Inflammatory macrophage treated with lipopolysaccharide for 1 hour (primary cell): Measurements from ENCODE around the gene FOXF2.
A peak's percentile ranks its signal among the peaks of the same experiment; 100 is the strongest.
"Not testable (repeated sequence)": the region's sequence is repeated elsewhere in the genome, so short reads cannot be mapped to it uniquely, and the experiment has no call there.

Experiments used
- DNase-seq, 2 donors: peaks; one replicate each; pipeline ENCODE4 v3.0.0-alpha.2; 2020 to 2022

The FOXF2 gene

DNA sequence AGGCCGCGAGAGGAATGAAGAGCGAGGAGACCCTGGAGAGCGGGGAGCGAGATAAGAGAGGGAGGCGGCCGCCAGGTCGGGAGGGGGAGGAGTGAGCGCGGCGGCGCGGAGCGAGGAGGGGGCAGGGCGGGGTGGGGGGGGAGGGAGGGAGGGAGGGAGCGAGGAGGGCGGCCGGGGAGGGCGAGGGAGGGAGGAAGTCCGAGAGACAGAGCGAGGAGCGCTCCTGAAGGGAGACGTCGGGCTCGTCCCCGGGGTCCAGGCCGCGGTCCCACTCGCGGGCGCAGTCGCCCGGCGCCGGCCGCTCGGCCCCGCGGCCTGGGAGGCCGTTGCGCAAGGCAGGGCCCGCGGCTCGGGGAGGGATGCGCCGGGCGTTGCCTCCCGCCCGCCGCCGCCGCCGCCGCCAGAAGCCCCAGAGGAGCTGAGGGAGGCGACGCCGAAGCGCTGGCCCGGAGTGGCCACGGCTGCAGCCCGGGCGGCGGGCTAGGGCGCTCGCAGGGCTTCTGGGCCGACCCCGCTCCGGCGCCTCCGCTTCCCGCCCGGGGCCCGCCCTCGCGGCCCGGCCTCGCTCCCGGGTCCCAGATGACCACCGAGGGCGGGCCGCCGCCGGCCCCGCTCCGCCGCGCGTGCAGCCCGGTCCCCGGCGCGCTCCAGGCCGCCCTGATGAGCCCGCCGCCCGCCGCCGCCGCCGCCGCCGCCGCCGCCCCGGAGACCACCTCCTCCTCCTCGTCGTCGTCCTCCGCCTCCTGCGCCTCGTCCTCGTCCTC is at the start of gene FOXF2:
FOXF2 (plus strand) TSS at position 208 of the 764 bp plus-strand sequence; CDS start at position 580, 372 bp downstream.
- DNase-seq, result no peak

DNA sequence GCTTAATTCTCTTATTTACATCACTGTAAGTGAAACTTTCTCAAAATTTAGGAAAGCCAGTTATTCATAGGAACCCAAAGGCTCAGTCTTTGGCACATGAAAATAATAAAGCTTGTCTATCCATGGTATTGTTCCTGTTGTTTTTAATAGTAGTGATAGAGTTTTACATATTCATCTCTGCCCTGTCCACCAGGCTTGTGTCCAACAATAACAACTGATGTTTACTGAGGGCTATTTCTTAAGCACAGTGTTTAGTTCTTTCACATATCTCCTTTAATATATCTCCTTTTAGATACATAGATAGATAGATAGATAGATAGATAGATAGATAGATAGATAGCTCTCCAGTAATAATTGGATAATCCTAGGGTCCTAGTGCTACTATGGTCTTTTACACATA is 43.3 kb upstream of the FOXF2 start:
- no peak for DNase-seq

DNA sequence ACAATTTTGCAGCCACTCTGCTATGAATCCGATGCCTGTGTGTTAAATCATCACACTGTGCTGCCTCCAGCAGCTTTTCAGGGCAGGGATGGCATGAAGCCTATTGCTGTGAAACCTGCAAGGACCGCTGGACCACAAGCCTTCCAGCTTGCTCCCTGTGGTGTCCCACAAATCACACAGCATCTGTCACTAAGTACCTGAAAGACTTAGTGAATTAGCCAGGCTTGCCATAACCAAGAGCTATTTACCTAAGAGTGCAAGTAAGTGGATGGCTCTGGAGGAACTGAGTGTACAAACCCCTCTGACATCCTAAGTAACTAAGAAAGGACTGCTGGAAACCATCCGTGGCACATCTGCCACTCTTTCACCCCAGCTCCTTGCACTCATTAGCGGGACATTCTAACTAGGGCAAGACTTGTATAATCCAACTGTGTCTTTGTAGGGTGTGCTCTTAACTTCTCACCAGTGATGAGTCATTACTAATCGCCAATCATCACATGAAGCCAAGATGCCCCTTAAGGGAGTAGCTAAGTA is 42.8 kb upstream of the FOXF2 start:
- DNase-seq, result no peak

DNA sequence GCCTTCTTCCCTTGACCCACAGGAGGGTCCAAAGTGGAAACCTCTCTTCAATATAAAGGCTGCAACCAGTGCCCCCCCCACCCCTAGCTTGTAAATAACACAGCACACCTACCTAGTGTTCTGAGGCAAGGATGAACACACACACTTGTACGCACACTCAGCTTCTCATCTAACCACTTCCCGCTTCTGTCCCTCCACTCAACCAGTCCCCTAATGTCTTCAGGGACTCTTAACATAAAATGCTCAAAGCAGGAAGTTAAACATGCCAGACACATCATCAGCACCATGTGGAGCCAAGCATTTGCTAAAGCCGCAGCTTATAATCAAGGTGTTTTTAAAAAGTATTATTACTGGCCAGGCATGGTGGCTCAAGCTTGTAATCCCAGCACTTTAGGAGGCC is 42.2 kb upstream of the FOXF2 start:
- no peak for DNase-seq

DNA sequence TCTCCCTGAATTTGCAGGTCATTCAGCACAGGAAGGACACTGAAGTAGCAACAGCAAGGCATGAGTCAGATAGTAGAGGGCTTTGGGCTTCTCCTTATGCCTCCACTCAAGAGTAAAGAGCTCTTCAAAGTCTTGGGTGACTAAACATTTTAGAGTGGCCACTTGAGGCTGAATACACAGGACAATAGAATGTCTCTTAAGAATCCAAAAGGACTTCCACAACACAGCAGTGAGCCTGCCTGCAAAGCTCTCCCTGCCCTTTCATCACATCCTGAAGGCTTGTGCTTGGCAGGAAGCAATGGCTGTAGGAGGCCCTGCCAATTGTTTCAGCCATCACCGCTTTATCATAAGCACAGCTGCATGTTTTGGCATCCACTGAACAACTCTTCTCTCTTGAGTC is 40.7 kb upstream of the FOXF2 start:
- DNase-seq, result no peak

DNA sequence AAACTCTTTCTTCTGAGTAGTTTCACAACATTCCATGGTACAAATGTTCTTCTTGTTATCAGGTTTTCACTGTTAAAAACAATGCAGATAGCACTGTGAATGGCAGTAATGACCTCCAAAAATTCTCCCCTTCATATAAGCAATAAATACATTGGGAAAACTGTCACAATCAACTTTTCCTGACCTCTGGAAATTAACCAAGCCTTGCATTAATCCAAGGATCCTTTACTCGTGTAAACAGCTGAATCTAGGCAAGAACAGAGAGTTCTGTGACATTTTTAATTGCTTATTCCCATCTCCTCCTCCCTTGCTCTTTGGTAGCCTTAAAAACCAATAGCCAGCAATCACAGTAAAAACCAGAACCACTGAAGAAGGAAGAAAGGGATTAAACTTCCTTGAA is 39.7 kb upstream of the FOXF2 start:
- DNase-seq, result no peak

DNA sequence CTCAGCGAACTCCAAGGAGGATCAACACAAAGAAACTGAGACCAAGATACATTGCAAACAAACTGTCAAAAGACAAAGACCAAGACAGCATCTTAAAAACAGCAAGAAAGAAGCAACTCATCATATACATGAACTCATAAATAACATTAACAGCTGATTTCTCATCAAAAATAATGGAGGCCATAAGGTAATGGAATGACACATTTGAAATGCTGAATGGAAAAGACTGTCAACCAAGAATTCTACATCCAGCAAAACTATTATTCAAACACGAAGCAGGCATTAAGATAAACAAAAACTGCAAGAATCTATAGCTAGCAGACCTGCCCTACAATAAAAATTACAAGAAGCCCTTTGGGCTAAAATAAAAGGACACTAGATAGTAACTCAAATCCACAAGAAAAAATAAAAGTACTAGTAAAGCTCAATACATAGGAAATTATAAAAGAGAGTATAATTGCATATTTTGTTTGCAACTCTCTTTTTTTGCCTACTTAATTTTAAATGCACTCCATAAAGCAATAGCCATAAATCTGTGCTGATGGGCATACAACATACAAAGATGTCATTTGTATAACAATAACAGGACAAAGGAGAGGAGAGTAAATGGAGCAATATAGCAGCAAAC is 37.9 kb upstream of the FOXF2 start:
- DNase-seq, result no peak

DNA sequence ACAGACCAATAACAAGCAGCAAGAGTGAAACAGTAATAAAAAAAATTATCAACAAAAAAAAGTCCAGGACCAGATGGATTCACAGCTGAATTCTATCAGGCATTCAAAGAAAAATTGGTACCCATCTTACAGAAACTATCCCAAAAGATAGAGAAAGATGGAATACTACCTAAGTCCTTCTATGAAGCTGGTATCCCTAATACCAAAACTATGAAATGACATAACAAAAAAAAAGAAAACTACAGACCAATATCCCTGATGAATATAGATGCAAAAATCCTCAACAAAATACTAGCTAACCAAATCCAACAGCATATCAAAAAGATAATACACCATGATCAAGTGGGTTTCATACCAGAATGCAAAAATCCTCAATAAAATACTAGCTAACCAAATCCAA is 34.3 kb upstream of the FOXF2 start:
- DNase-seq, result not testable (repeated sequence)

DNA sequence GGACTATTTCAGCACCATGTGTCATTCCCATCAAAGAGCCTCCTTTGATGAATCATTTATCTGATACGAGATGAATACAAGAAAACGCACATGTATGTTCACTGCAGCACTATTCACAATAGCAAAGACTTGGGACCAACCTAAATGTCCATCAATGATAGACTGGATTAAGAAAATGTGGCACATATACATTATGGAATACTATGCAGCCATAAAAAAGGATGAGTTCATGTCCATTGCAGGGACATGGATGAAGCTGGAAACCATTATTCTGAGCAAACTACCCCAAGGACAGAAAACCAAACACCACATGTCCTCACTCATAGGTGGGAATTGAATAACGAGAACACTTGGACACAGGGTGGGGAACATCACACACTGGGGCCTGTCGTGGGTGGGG is 27.7 kb upstream of the FOXF2 start:
- not testable (repeated sequence) for DNase-seq

DNA sequence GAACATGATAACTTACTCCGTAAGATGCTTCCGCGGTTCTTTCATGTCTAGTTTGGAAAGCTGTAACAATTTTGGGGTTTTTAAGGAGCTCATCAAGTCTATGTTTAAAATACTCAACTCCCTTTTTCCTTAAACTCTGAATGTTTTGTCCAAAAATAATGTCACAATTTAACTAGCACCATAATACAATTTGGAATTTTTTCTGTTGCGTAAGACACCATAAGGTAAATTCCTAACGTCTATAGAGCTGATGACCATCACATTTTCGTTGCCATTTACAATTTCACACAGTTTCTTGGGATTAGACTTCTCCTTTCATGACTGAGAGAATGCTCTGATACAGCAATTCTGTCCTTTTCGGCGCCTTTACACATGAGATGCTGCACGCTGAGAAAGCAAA is 26.7 kb upstream of the FOXF2 start:
- no peak for DNase-seq

DNA sequence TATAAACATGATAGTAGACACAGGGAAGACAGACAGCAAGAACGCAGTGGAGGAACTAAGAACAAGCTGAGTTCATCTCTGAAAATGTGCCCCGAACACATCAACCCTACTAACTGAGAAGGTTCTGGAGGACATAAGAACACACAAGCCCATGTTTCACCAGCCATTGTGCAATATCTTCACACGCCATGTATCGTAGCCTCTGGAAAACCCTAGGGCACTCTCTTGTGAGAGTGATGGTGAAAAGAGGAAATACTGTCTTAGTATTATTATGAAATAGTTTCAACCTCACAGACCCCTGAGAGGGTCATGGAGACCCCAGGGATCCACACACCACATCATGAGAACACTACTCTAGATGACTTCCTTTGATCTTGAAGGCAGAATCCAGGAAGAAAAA is 26.1 kb upstream of the FOXF2 start:
- DNase-seq, result peak; percentile 12 to 13

DNA sequence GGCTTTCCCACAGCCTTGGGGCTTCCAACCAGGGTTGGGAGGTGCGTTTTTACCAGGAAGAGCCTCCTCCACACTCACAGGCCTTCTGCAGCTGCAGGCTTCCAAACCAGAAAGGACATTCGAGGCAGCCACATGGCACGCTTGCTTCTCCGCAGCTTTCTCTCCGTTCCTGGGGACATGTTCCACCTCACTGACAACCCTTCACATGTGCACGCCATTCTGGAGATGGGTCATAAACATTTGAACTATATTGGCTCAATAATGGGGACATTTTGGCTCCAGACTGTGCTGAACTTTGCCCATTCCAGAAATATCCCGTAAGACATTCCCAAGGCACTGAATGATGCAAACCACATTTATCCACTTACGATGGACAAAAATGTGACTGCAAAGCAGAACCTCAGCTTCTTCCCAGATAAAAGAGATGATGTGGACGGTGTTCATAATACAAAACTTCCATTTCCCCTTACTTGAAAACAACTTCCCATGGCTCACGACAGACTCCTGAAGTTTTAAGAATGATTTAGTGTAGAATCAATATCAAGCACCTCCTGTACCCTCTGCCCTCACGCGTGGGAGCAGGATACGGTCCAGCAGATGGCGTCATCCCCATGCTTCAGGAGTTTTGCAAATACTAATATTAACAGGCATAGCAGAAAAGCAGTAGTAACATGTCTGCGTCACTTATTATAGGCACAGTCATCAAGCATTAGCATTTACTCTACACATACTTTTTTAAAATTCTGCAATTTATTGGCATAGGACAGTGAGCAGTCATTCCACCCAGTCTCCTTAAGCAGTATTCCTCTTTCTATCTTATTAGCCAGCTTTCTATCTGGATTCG is 25.4 kb upstream of the FOXF2 start:
- peak in 1 of 2 donors; percentile 8 for DNase-seq

DNA sequence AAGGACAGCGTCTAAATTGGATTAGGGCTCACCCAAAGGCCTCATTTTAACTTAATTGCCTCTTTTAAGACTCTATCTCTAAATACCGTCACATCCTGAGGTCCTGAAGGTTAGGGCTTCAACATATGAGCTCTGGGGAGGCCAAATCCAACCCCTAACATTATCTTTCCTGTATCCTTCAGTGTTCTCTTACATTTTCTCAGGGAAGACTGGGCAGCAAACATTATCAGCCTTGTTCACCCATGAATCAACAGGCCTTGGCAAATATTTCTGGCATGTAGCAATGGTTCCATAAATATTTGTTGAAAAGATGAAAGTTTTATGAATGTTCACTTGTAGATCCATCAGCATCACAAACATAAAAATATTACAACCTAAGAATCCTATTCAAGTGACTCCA is 24.6 kb upstream of the FOXF2 start:
- no peak for DNase-seq

DNA sequence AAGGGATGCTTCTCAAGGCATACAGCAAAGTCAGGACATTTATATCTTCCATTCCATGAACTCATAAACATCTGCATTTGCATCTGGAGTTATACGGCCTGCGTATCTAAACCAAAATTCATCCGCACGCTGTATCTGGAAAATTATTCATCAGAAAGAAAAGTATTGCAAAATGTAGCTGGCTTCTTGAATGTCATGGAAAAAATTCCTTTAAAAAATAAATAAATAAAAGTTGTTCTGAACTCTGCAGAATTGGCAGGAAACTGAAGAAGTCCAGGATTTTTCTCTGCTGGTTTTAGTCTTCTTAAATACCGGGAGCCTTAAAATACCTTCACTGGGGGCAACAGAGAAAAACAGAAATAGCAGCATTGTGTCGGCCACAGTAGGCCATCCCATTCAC is 23.7 kb upstream of the FOXF2 start:
- no peak for DNase-seq

DNA sequence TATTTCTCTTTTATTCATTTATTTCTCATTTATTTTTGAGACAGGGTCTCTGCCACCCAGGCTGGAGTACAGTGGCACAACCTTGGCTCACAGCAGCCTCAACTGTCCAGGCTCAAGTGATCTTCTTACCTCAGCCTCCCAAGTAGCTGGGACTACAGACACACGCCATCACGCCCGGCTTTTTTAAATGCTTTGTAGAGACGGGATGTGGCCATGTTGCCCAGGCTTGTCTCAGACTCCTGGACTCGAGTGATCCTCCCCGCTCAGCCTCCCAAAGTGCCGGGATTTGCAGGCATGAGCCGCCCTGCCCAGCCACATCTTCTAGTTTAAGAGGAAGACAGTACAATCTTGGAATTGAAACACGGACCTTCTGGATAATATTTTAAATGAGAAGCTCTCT is 21.6 kb upstream of the FOXF2 start:
- no peak for DNase-seq

DNA sequence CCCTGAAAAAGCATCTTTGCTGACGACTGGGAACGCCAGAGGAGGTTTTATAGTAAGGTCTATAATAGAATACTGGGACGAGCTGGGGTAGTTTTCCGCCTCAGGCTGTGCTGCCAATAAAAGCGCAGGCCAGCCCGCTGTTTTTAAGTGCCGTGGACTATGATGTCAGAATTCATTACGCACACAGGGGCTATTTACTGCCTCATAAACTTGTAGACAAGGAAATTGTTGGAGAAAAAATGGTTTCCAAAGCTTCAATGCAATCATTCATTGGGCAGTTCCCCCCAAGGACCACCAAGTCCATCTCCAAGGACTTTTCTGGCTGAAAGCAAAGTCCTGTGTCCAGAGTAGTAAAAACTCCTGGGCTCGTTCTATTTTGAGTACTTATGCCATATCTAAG is 20.4 kb upstream of the FOXF2 start:
- no peak for DNase-seq

DNA sequence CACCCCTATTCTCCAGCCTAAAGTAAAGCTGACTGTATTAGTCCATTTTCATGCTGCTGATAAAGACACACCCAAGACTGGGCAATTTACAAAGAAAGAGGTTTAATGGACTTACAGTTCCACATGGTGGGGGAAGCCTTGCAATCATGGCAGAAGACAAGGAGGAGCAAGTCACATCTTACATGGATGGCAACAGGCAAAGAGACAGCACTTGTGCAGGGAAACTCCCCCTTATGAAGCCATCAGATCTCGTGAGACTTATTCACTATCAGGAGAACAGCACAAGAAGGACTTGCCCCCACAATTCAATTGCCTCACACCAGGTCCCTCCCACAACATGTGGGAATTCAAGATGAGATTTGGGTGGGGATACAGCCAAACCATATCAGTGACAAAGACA is 19.7 kb upstream of the FOXF2 start:
- DNase-seq, result not testable (repeated sequence)

DNA sequence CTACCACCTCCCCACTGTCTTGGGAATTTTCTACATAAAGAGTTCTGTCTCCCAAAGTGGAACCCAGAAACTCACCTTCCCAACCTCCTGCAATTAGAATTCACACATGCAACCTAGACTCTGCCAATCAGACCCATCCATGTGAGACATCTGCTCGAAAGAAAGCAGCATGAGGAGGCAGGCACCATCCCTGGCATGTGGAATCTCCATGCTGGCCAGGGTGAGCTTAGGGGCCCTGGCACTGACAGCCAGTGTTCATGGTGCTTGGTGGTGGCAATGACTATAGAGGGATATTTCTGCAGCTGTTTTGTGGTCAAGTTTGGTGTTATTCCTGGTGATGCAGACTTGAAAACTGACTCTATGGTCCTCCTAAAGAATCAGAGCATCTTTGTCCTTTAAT is 17.4 kb upstream of the FOXF2 start:
- no peak for DNase-seq

DNA sequence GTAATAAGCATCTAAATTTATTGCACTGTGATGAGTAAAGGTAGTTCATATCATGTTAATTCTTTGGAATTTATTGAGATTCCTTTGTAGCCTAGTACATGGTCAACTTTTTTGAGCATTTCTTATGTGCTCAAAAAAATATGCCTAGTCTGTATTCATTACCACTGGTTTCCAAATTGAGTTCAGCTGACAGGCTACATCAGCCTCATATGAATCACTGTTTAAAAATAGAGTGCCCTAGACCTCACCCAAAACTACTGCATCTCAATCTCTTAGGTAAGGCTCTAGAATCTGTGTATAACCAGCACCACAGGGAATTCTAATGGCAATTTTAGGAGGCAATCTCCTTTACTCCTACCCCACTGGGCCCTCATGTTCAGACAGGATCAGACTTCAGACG is 16.7 kb upstream of the FOXF2 start:
- no peak for DNase-seq

DNA sequence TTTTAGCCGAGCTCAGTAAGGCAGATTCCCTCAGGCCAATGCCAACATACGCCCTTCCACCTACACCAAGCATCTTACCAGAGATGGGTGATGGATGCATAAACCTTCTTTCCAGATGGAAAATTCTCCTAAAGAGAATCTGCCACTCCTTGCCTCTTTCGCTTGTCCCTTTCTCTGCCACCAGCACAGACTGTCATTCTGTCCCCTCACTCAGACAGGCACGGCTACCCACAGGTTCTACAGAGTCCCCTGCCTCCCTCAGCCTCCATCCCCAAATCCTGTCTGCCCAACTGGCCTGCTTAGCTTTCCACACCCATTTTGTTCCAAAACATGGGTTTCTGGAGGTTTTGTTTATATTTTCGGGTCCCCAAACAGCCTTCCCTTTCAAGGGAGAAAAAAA is 12.7 kb upstream of the FOXF2 start:
- DNase-seq, result no peak

DNA sequence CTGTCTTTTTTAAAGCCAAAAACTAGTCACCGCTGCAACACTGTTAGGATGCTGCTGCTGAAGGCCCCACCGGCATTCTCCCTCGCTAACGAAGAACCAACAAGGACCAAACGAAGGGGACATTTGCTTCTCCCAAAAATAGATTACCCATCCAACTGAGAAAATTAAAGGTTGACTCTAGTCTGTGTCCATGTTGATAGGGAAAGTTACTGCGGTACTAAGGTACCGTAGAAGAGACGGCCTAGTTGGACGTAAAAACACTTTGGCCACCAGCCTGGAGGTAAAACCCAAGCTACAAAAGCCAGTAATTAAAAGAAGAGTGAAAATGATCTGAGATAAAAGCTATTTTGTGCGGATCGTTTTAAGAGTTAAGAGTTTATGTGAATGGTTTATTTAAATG is 11.8 kb upstream of the FOXF2 start:
- DNase-seq, result no peak

DNA sequence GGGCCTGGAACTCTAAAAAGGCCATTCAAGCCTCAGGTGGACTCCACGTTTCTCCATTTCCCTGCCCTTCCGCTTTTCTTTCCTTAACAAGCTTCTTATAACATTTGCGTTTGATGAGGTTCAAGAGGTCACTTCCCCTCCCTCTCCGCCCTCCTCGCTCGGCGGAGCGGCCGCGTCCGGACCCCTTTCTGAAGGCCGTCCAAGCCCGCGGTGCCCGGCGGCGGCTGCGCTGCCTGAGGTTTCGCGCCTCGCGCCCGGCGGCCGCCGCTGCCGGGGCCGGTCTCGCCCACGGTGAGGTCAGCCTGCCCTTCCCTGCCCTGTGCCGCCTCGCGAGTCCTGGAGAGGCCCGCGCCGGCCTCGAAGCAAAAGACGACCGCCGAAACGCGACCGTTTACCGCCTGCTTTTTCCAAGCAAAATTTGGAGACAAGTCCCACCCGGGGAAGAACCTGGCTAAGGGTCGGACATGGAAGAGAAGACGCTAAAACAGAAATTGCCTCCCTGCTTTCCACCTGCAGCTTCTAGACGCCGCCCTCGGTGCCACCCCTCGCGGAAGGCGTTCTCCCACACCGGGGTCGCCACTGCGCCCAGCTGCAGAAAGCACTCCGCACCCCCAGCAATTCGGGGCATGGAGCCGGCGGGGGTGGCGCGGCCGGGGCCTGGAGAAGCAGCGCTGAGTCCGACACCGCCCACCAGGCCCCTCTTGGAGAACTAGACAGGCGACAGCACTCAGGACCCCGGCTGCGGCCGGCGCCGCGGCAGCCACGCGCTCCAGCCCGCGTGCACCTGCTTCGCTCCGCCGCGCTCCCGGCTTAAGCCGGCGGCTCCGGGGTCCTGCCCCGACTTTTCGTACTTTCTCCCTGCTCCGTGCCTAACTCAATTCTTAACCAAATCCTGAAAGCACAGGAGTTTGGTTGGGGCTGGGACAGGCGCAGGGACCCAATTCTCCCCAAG is 11.0 kb upstream of the FOXF2 start:
- DNase-seq, result no peak
